ENCODE data around the gene KCTD11.

GRCh38 chr17:7322520-7323194, 29.3 kb upstream of the KCTD11 start:
- TF ChIP-seq, protein P1, sequence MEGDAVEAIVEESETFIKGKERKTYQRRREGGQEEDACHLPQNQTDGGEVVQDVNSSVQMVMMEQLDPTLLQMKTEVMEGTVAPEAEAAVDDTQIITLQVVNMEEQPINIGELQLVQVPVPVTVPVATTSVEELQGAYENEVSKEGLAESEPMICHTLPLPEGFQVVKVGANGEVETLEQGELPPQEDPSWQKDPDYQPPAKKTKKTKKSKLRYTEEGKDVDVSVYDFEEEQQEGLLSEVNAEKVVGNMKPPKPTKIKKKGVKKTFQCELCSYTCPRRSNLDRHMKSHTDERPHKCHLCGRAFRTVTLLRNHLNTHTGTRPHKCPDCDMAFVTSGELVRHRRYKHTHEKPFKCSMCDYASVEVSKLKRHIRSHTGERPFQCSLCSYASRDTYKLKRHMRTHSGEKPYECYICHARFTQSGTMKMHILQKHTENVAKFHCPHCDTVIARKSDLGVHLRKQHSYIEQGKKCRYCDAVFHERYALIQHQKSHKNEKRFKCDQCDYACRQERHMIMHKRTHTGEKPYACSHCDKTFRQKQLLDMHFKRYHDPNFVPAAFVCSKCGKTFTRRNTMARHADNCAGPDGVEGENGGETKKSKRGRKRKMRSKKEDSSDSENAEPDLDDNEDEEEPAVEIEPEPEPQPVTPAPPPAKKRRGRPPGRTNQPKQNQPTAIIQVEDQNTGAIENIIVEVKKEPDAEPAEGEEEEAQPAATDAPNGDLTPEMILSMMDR (IDR thresholded peaks at IDR 0.05; ENCODE audit: low read depth, low read length): no peak
- no peak for TF ChIP-seq POLR2A (IDR thresholded peaks at IDR 0.05; ENCODE audit: extremely low read depth, insufficient read length)
- no peak for TF ChIP-seq MAX (IDR thresholded peaks at IDR 0.05; ENCODE audit: low read depth, low read length)
